HG02588 (cell line): Measurements from ENCODE around the gene LRFN4.
A peak's percentile ranks its signal among the peaks of the same experiment; 100 is the strongest.

Source experiments
- ATAC-seq: cut with Tn5 transposase; IDR thresholded peaks from one replicate; pipeline ENCODE4 v1.9.1; 2021; ENCODE audit warnings: mild to moderate bottlenecking, moderate library complexity; ENCODE audit not compliant: unreplicated experiment

Gene LRFN4

DNA sequence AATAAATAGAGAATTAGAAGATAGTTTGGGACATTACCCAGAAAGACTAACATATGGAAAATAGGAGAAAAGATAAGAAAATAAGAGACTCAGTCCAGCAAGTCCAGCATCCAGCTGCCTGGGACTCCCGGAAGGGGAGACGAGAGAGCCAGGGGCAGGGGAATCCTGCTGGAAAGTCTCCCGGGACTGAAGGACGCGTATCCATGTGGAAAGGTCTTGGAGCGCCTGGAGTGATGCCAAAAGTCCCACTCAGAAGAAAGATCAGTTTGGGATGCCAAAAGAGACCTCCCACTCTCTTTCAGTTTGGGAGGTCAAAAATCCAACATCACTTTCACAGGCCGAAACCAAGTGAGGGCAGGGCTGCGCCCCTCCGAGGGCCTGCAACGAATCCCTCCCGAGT is 30.7 kb downstream of the LRFN4 start:
- ATAC-seq = no peak

DNA sequence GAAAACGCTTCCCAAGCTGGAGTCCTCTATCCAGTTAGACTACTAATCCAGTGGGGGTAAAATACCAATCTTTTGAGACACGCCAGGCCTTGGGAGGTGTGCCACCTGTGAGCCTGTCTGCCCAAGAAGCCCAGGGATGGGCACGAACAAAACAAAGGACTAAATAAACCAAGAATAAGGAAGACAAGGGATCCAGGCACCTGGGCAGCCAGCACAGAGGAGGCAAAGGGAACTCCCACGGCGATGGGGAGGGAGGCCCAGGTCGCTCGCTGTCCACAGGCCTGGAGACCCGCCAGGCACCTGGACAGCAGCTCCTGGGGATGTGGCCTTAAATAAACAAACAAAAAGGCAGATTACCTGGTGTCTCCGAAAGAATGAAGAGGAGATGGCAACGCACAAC is 31.4 kb downstream of the LRFN4 start:
- ATAC-seq = no peak

GRCh38 chr11:66889960-66890359 is 33.1 kb downstream of the LRFN4 start:
- no peak for ATAC-seq

GRCh38 chr11:66891851-66892660 is 35.2 kb downstream of the LRFN4 start:
- peak; percentile 64 for ATAC-seq

- ATAC-seq = no peak
Measured at GRCh38 chr11:66892911-66893310, 36.0 kb downstream of the LRFN4 start.

GRCh38 chr11:66894141-66894540 is 37.3 kb downstream of the LRFN4 start:
- no peak for ATAC-seq

DNA sequence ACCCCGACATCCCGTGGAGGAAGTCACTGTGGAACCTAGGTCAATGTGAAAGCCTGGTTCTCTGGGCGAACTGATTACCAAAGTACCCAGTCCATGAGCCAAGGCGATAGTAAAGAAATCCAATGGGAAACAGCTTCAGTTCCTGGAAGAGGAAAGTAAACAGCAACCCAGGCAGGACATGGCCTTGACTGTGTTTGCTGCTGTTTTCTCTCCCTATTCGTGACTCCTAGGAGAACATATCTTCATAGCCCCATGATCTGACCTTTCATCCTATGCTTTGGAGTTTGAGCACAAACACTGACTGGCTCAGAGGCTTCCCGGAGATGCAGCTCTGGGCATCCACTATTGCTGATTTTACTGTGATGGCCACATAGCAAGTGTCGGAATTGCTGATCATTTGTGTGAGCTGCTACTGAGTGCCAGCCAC is 45.1 kb downstream of the LRFN4 start:
- ATAC-seq = no peak

GRCh38 chr11:66902486-66903177 is 45.8 kb downstream of the LRFN4 start:
- ATAC-seq = no peak

DNA sequence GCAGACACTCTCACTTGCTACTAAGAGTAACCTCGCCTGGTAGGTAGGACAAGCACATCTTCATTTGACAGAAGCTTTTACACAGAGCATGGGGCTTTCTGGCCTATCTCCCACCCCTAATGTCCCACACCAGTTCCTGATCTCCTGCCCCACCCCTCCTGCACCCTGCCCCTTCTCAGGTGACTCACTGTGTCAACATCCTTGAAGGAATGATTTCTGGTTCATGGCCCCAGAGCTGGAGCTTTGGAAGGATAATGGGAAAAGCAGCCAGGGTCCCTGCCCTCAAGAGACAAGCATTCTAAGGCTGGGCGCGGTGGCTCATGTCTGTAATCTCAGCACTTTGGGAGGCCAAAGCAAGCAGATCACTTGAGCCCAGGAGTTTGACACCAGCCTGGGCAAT is 47.2 kb downstream of the LRFN4 start:
- ATAC-seq = no peak

DNA sequence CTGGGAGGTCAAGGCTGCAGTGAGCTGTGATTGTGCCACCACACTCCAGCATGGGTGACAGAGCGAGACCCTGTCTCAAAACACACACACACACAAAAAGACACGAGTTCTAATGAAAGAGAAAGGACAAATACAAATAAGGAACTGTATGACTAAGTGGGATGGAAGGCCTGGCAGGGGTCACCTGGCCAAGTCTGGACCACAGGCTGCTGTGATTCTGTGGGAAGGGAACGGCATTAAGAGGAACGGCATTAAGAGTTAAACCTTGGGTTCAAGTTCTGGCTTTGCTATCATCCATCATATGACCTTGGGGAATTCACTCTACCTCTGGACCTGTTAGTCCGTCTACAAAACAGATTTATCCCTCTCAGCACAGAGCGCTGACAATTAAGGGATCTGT is 47.7 kb downstream of the LRFN4 start:
- ATAC-seq = no peak

DNA sequence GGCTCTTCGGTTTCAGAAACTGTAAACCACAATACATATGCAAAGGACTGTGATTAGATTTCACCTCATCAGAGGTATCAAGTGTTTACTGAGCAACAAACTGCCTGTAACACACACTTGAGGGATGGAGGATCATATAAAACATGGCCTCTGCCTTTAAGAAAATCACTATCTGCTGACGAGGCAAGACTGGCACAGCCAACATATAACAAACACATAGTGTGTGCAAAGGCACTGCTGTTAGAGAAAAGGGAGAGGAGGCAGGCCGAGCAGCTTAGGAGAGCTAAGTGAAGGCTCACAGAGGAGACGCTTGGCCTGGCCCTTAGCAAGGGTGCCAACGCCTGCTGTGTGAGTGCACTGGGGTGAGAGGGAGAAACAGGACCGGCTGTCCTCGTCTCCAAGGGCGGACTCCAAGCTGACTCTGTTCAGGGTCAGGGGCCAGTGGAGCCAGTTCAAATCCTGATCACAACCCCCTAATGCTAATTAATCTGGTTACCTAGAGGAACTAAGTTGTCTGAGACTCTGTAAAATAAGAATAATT is 48.2 kb downstream of the LRFN4 start:
- no peak for ATAC-seq

DNA sequence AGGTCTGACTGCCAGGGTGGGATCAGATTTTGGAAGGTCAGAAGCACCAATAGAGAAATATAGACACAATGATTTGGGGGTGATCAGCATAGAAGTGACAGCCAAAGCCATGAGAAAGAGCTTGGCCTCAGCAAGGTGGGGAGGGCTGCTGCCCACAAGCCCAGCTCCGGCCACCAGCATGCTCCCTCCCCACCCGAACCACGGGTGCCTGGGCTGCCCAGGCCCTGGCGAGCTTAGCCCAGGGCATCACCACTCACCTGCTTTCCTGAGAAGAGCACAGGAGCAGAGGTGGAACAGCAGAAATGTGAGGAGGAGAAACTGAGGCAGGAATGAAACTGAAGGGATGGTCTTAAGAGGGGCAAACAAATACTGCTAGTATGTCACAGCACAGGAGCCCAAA is 48.8 kb downstream of the LRFN4 start:
- no peak for ATAC-seq

DNA sequence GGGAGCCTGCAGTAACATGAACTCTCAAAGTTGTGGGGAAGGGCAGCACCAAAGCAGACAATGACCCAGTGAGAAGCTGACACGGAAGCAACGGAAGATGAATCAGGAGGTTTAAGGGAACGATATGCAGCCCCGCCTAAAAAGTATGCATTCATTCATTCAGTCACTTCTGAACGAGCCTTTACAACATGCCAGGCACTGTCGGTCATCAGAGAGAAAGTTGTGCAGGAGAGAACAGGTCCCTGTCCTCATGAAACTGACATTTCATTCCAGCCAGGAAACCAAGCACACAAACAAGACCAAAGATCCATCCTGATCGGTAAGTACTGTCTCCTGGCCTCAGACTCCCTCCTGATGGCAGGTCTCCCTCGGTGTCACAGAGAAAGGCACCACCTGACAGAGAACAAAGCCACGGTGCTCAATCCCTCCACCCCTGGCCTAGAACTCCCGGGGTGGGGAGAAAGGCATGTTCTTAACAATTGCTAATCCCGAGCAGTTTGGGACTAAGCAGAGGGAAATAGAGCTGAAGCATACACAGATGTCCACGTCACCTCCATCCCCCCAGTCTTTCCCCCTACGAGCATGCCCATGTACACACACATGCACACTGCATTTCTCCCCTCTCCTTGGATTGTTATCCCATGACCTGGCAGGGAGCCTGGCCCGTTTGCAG is 49.3 kb downstream of the LRFN4 start:
- ATAC-seq = no peak

DNA sequence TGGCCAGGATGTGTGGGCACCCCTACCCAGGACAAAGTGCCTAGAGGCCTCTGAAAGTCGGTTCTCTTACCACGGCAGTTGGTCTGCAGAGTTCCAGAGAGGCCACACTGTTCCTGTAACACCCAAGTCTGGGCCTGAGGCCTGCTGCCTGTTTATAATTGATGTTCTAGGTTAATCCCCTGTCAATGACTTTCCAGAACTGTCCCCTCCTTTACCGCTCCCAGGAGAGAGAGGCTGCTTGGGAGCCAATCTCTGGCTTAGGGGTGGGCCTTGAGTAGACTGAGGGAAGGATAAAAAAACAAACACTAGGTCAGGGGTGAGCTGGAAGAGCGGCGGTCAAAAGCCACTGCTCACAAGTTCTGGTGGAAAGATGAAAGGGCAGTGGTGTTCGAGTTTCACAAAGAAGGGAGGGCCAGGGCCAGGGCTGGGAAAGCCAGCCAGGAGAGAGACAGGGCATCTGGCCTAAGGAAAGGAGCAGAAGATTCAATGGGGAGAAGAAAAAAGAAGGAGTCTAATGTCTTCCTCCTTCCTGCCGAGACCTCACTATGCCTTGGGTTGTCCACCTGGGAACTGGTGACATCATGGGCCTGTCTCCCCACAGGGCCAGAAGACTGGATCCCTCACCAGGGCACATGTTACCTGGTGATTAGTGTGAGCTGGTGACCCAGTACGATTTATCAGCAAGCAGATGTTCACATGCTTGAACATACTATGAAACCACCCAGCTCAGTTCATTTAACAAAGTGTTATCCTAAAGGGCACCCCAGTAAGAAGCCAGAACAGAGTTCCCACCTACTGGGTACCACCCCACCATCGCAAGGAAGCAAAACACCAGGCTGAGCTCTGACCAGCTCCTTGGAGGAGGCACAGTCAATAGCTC is 51.1 kb downstream of the LRFN4 start:
- no peak for ATAC-seq

DNA sequence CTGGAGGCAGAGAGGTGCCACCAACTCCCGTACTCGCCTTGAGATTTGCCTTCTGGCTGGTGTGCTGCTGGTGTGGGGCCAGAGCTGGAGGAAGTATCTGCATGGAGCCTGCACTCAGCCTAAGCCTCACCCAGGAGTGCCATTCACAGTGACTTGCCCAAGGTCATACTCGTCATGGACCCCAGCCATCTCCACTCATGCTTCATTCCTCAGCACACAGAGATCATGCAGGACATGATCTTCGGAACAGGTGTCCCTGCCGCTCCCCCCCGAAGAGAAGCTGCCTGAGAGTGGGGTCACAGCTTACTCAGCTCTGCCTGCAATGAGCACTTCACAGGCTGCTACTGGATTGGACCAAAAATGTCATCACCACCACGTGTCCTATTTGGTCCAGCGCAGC is 52.3 kb downstream of the LRFN4 start:
- no peak for ATAC-seq

- ATAC-seq = no peak
Measured at GRCh38 chr11:66910016-66910415, 53.2 kb downstream of the LRFN4 start.
